HUES6 (cell line): ENCODE data around the gene VPS37D.
A peak's percentile ranks its signal among the peaks of the same experiment; 100 is the strongest.
"Not testable (repeated sequence)": the region's sequence is repeated elsewhere in the genome, so short reads cannot be mapped to it uniquely, and the experiment has no call there.

Source experiments
- H3K27ac ChIP-seq: 2 replicates; pipeline ENCODE4 v1.7.0; 2013; ENCODE audit warnings: low read depth, mild to moderate bottlenecking, low read length, inconsistent platforms
- H3K27me3 ChIP-seq: 2 replicates; pipeline ENCODE4 v1.6.1; 2013; ENCODE audit warnings: low read length; ENCODE audit not compliant: control insufficient read depth, insufficient read depth
- H3K36me3 ChIP-seq: 2 replicates; pipeline ENCODE4 v1.6.1; 2013; ENCODE audit warnings: low read length; ENCODE audit not compliant: control insufficient read depth, insufficient read depth
- H3K4me1 ChIP-seq: 2 replicates; pipeline ENCODE4 v1.6.1; 2013; ENCODE audit warnings: low read length; ENCODE audit not compliant: control insufficient read depth, insufficient read depth
- H3K4me3 ChIP-seq: 2 replicates; pipeline ENCODE4 v1.5.1; 2013; ENCODE audit warnings: low read depth, low read length
- H3K9ac ChIP-seq: one replicate; pipeline ENCODE4 v1.6.1; 2013; ENCODE audit warnings: mild to moderate bottlenecking, low read length
- H3K9me3 ChIP-seq: 2 replicates; pipeline ENCODE4 v1.6.1; 2013; ENCODE audit warnings: low read depth, low read length; ENCODE audit not compliant: control insufficient read depth, insufficient read depth

VPS37D gene, protein sequence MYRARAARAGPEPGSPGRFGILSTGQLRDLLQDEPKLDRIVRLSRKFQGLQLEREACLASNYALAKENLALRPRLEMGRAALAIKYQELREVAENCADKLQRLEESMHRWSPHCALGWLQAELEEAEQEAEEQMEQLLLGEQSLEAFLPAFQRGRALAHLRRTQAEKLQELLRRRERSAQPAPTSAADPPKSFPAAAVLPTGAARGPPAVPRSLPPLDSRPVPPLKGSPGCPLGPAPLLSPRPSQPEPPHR

DNA sequence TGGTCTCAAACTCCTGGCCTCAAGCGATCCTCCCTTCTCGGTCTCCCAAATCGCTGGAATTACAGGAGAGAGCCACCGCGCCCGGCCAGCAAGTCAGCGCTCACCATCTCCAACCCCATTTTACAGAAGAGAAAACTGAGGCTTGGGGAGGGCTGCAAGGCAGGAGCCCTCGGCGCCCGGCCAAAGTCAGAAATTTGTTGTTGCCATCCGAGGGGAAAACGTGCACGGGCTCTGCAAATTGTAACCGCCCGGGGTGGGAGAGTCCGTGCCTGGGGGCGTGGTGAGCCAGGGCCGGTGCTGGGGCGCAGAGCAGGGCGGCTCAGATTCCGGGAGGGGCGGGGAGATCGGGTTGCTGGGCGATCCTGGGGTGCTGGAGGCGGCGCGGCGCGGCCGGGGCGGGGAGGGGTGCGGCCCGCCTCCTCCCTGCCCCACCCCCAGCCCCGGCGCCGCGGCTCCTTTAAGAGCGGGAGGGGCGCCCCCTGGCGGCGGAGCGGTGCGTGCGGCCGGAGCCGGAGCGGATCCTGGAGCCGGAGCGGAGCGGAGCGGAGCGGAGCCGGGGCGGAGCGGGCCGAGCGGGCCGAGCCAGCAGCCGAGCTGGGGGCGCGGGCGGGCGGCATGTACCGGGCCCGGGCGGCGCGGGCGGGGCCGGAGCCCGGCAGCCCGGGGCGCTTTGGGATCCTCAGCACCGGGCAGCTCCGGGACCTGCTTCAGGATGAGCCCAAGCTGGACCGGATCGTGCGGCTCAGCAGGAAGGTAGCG is at the start of gene VPS37D:
VPS37D (plus strand) TSS at position 488 of the 759 bp plus-strand sequence; CDS start at position 616, 128 bp downstream.
- Histone ChIP-seq H3K4me3 (peak within 1 kb of the TSS; percentile 56), H3K9ac (no peak within 1 kb of the TSS), H3K27me3 (peaks cover 5% of the 10 kb centered on the region; the same call in 1 of the 2 replicates), H3K4me1 (peaks cover 26% of the 10 kb centered on the region; the same call in 1 of the 2 replicates), H3K27ac (no peak within 1 kb of the TSS), H3K9me3 (0 out of 2 replicates have a peak, but pooled peaks cover 3% of the 10 kb centered on the region), H3K36me3 (no peaks in the 10 kb centered on the region)

GRCh38 chr7:73618538-73618937 is 49.1 kb upstream of the VPS37D start:
- Histone ChIP-seq H3K4me3 (no peak overlapping the region), H3K9ac (no peak overlapping the region), H3K27ac (no peak overlapping the region), H3K36me3 (no peaks in the 10 kb centered on the region), H3K9me3 (no peaks in the 10 kb centered on the region), H3K4me1 (peaks cover 2% of the 10 kb centered on the region), H3K27me3 (peaks cover 12% of the 10 kb centered on the region)

GRCh38 chr7:73619394-73619793 is 48.2 kb upstream of the VPS37D start:
- H3K9me3 ChIP-seq, H3K36me3 ChIP-seq, H3K9ac ChIP-seq, H3K27ac ChIP-seq, H3K4me3 ChIP-seq, H3K4me1 ChIP-seq: not testable (repeated sequence)
- H3K27me3 ChIP-seq, result peaks cover 20% of the 10 kb centered on the region

- Histone ChIP-seq H3K4me3 (no peak overlapping the region), H3K4me1 (peaks cover 6% of the 10 kb centered on the region), H3K27me3 (peaks cover 27% of the 10 kb centered on the region), H3K27ac (no peak overlapping the region), H3K9ac (no peak overlapping the region), H3K9me3 (no peaks in the 10 kb centered on the region), H3K36me3 (no peaks in the 10 kb centered on the region)
These were observed 46.2 kb upstream of the VPS37D start for GRCh38 chr7:73621168-73622063.

- H3K9me3 ChIP-seq, result no peaks in the 10 kb centered on the region
- H3K4me1 ChIP-seq, result peaks cover 10% of the 10 kb centered on the region
- H3K9ac ChIP-seq, result no peak overlapping the region
- no peak overlapping the region for H3K27ac ChIP-seq
- peak overlapping the region; percentile 92 for H3K4me3 ChIP-seq
- H3K27me3 ChIP-seq, result peaks cover 27% of the 10 kb centered on the region
- no peaks in the 10 kb centered on the region for H3K36me3 ChIP-seq
These were observed 45.1 kb upstream of the VPS37D start for GRCh38 chr7:73622527-73622908.

DNA sequence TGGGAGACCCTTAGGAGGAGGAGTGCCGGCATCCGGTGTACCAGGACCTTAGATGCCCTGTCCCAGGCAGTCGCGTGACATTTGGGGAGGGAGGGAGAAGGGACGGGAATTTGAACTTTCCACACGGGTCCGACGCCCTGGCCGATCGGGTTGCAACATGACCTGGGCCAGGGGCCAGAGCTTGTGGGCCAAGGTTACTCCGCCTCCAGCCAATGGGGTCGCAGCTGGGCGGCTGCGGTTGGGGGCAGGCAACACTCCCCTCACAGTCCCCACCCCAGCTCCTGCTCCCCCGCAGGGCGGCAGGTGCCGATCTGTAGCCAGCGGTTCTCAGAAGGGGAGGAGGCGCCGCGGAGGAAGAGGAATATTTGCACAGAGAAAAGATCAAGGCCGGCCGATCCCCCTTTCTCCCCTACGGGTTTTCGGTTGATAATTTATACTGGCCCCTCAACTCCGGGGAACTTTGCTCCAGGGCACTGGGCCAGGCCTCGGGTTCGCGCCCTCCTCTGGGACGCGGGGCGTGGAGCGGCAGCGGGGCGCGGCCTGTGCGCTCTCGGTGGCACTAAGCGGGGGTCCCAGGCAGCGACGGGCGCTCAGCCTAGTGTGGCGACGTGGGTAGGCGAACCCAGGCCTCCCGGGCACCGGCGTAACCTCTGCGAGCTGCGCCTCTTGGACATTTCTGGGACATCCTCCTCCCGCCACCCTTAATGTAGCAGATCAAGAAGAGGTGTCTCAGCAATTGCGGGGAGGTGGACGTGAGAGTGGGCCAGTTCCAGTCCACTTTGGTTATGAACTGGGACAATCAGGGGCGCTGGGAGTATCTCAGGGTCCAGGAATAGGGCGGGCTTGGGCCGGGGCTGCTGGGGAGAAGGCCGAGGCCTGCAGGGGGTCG is 44.5 kb upstream of the VPS37D start:
- Histone ChIP-seq H3K27ac (no peak overlapping the region), H3K9ac (peak overlapping the region; percentile 6), H3K36me3 (no peaks in the 10 kb centered on the region), H3K4me1 (peaks cover 10% of the 10 kb centered on the region), H3K4me3 (peak overlapping the region; percentile 92), H3K27me3 (peaks cover 29% of the 10 kb centered on the region), H3K9me3 (no peaks in the 10 kb centered on the region)

DNA sequence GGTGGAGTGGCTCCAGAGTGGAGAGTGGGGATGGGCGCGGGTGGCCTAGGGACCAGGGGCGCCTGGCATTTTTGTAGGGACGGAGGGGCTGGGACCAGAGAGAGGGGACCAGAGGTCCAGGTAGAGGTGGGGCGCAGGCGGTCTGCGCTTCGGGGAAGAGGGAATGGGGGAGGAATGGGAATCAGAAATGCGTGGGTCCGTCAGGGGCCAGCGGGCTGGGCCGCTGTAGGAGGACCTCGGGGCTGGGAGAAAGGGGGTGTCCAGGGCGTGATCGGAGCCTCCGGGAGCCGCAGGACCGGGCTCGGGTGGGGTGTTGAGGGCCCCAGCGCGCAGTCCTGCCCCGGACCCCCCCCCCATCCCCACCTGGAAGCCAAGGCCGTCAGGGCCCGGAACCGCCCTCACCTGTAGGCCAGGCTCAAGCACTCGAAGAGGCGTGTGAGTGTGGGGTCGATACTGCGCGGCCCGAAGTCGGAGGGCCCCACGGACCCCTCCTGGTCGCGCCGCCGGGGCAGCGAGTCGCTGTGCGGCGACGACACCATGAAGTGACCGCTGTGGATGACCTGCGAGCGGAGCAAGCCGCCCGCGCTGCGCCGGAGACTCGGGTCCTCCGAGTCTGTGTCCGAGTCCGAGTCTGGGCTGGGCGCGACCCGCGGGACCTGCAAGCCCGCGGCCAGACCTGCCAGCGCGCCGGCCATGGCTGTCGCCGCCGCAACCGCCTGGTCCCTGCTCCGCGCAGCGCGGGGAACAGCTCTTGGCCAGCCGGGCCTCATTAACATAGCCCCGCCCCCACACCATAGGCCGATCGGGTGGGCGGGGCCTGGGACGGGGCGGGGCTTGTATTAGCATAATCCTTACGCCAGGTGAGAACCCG is 43.6 kb upstream of the VPS37D start, which contains the start of gene MLXIPL:
MLXIPL (minus strand) TSS at position 725 of the 871 bp plus-strand sequence; CDS start at position 695, 30 bp downstream.
- peaks cover 35% of the 10 kb centered on the region for H3K27me3 ChIP-seq

GRCh38 chr7:73624669-73625001 is 43.0 kb upstream of the VPS37D start:
- H3K4me1 ChIP-seq, result peaks cover 7% of the 10 kb centered on the region
- H3K36me3 ChIP-seq, result no peaks in the 10 kb centered on the region
- H3K4me3 ChIP-seq, result peak overlapping the region; percentile 92
- no peak overlapping the region for H3K27ac ChIP-seq
- no peak overlapping the region for H3K9ac ChIP-seq
- H3K27me3 ChIP-seq, result peaks cover 35% of the 10 kb centered on the region
- no peaks in the 10 kb centered on the region for H3K9me3 ChIP-seq

More for the DNA sequence above, 43.6 kb upstream of the VPS37D start, which contains the start of gene MLXIPL:
- no peak within 1 kb of the TSS for H3K27ac ChIP-seq
- H3K4me3 ChIP-seq, result peak within 1 kb of the TSS; percentile 92
- no peaks in the 10 kb centered on the region for H3K9me3 ChIP-seq
- H3K36me3 ChIP-seq, result no peaks in the 10 kb centered on the region
- peaks cover 7% of the 10 kb centered on the region for H3K4me1 ChIP-seq
- H3K9ac ChIP-seq, result peak within 1 kb of the TSS; percentile 51

DNA sequence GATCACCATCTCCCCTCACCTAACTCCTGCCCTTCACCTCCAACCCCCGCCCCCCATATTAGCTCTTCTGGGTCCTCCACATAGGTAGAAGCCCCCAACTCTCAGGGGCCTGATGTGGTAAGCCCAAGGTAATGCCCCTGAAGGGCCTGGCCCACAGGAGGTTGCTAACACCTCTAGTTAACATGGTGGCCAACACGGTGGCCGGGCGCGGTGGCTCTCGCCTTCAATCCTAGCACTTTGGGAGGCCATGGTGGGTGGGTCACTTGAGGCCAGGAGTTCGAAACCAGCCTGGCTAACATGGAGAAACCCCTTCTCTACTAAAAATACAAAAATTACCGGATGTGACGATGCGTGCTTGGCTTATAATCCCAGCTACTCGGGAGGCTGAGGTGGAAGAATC is 42.4 kb upstream of the VPS37D start:
- Histone ChIP-seq H3K9ac (no peak overlapping the region), H3K9me3 (no peaks in the 10 kb centered on the region), H3K27ac (no peak overlapping the region), H3K36me3 (no peaks in the 10 kb centered on the region), H3K4me1 (peaks cover 7% of the 10 kb centered on the region), H3K4me3 (no peak overlapping the region), H3K27me3 (peaks cover 35% of the 10 kb centered on the region)
